Gastrocnemius medialis (tissue), 4 donors: ENCODE data around the gene HOXD10. TPM values are rescaled to one million over a fixed set of nuclear protein-coding genes. Genes with fewer than 3 reads are reported as not detected.

Experiments used
- ATAC-seq, 2 donors: fragments of 150-250 bp; one replicate each; pipeline ENCODE4 v1.9.1; 2016
- DNase-seq, 2 donors: peaks; one replicate each; pipeline ENCODE4 v3.0.0-alpha.2; 2019
- H3K27ac ChIP-seq, 4 donors: fragments of 200-600 bp; sonication (generic); 1 replicate in 1 of 4; 2 replicates in 3 of 4; pipeline ENCODE4 v1.5.1; 2016 to 2018; ENCODE audit warnings: mild to moderate bottlenecking in 2 of 4, moderate library complexity in 1 of 4
- H3K27me3 ChIP-seq, 3 donors: fragments of 200-600 bp; sonication (generic) in 2 of 3; 1 replicate in 1 of 3; 2 replicates in 2 of 3; pipeline versions ENCODE4 v1.5.1 to v1.6.0; 2016 to 2019; ENCODE audit warnings: mild to moderate bottlenecking in 1 of 3, moderate library complexity in 1 of 3
- H3K36me3 ChIP-seq, 2 donors: fragments of 200-600 bp; sonication (generic) in 1 of 2; one replicate each; pipeline ENCODE4 v1.5.1; 2017 to 2018
- H3K4me1 ChIP-seq, 2 donors: fragments of 200-600 bp; sonication (generic) in 1 of 2; one replicate each; pipeline ENCODE4 v1.5.1; 2016 to 2017; ENCODE audit warnings: mild to moderate bottlenecking in 2 of 2
- H3K4me3 ChIP-seq, 4 donors: fragments of 200-600 bp; sonication (generic) in 3 of 4; 1 replicate in 1 of 4; 2 replicates in 3 of 4; pipeline ENCODE4 v1.5.1; 2016 to 2019; ENCODE audit warnings: mild to moderate bottlenecking in 2 of 4
- H3K9me3 ChIP-seq, 3 donors: fragments of 200-600 bp; sonication (generic) in 2 of 3; 1 replicate in 1 of 3; 2 replicates in 2 of 3; pipeline ENCODE4 v1.5.1; 2016 to 2019
- CTCF ChIP-seq, 5 experiments: fragments of 450-650 bp in 3 of 5; fragments of 200-600 bp in 2 of 5; sonication (generic) in 2 of 5; IDR thresholded peaks in 4 of 5; conservative IDR thresholded peaks in 1 of 5; 1 replicate in 4 of 5; 2 replicates in 1 of 5; pipeline ENCODE4 v1.5.1; 2016 to 2019; ENCODE audit warnings: antibody characterized with exemption in 5 of 5, mild to moderate bottlenecking in 3 of 5, moderate library complexity in 3 of 5
- POLR2A ChIP-seq, 2 donors: fragments of 450-650 bp; IDR thresholded peaks; one replicate each; pipeline ENCODE4 v1.6.1; 2017; ENCODE audit warnings: antibody characterized with exemption in 2 of 2, mild to moderate bottlenecking in 2 of 2, moderate library complexity in 2 of 2
- in situ Hi-C, 4 donors: fragments of 200-750 bp; cut with MboI; loops; one replicate each; pipeline versions ENCODE4 v1.15.0 to v1.8.0; 2017; ENCODE audit warnings: low sequenced_read_pairs in 4 of 4
- intact Hi-C: fragments of 100-400 bp; cut with DNase I; formaldehyde crosslinking; loops from one replicate; pipeline ENCODE4 v1.15.1; 2023; ENCODE audit warnings: low total_unique reads
- total RNA-seq, 4 donors: library from RNA; depleted of rRNA; stranded (reverse); fragments of >200 nt; gene quantifications; one replicate each; pipeline versions ENCODE4 v1.1.0 to v1.2.3, GENCODE V29; 2016

Gene HOXD10
- total RNA-seq, 4 donors from 2014 or later, result 0.15 TPM; not detected in 3

- no peaks in the 10 kb centered on the region for H3K36me3 ChIP-seq
- H3K4me1 ChIP-seq, result peaks cover 8 to 20% of the 10 kb centered on the region in 2 donors
- no peak for ATAC-seq
- peak overlapping the region in 1 of 4 donors; percentile 28 for H3K4me3 ChIP-seq
- TF ChIP-seq POLR2A (IDR thresholded peaks at IDR 0.05) (no peak), CTCF (IDR thresholded peaks at IDR 0.05 in 4 of 5, conservative IDR thresholded peaks at IDR 0.05 in 1 of 5) (no peak)
- no peak overlapping the region for H3K27ac ChIP-seq
- DNase-seq, result no peak
- intact Hi-C loops (loop anchor here (5.0 kb wide), 1 partner anchor 227 kb away; no protein-coding TSS in a partner anchor), in situ Hi-C loops (loop anchor here in 2 of 4 donors (25.0 kb wide), 1 partner anchor 722 kb away; no protein-coding TSS in a partner anchor)
- no peaks in the 10 kb centered on the region for H3K9me3 ChIP-seq
- H3K27me3 ChIP-seq, result peaks cover 91 to 96% (median 95%) of the 10 kb centered on the region in 3 donors
Measured at GRCh38 chr2:176084611-176085119, 31.9 kb upstream of the HOXD10 start.

GRCh38 chr2:176085120-176085788 is 31.3 kb upstream of the HOXD10 start:
- no peak overlapping the region for H3K27ac ChIP-seq
- intact Hi-C loops (no loop called here), in situ Hi-C loops (loop anchor here in 2 of 4 donors (25.0 kb wide), 1 partner anchor 723 kb away; no protein-coding TSS in a partner anchor)
- no peaks in the 10 kb centered on the region for H3K9me3 ChIP-seq
- H3K4me3 ChIP-seq, result peak overlapping the region in 1 of 4 donors; percentile 28
- no peaks in the 10 kb centered on the region for H3K36me3 ChIP-seq
- peaks cover 7 to 19% of the 10 kb centered on the region in 2 donors for H3K4me1 ChIP-seq
- no peak for TF ChIP-seq POLR2A (IDR thresholded peaks at IDR 0.05)
- no peak for TF ChIP-seq CTCF (IDR thresholded peaks at IDR 0.05 in 4 of 5, conservative IDR thresholded peaks at IDR 0.05 in 1 of 5)
- ATAC-seq (no peak), DNase-seq (no peak)
- peaks cover 96 to 99% (median 98%) of the 10 kb centered on the region in 3 donors for H3K27me3 ChIP-seq

GRCh38 chr2:176085861-176086771 is 30.5 kb upstream of the HOXD10 start:
- Histone ChIP-seq H3K4me3 (peak overlapping the region in 3 of 4 donors; percentile 13 to 31 (median 28)), H3K36me3 (no peaks in the 10 kb centered on the region), H3K27ac (no peak overlapping the region), H3K4me1 (peaks cover 3 to 19% of the 10 kb centered on the region in 2 donors), H3K9me3 (no peaks in the 10 kb centered on the region), H3K27me3 (peaks cover 97 to 100% (median 97%) of the 10 kb centered on the region in 3 donors)
- TF ChIP-seq CTCF (IDR thresholded peaks at IDR 0.05 in 4 of 5, conservative IDR thresholded peaks at IDR 0.05 in 1 of 5) (peak in 4 of 5 experiments; percentile 29 to 54 (median 46)), POLR2A (IDR thresholded peaks at IDR 0.05) (no peak)
- DNase-seq (no peak), ATAC-seq (no peak)
- intact Hi-C loops, result loop anchor here (1.0 kb wide), 1 partner anchor 396 kb away; no protein-coding TSS in a partner anchor
- in situ Hi-C loops, result loop anchor here in 2 of 4 donors (25.0 kb wide), 1 partner anchor 724 kb away; no protein-coding TSS in a partner anchor

GRCh38 chr2:176087330-176088047 is 29.1 kb upstream of the HOXD10 start:
- peaks cover 97 to 98% (median 97%) of the 10 kb centered on the region in 3 donors for H3K27me3 ChIP-seq
- in situ Hi-C loops, result loop anchor here in 2 of 4 donors (25.0 kb wide), 1 partner anchor 725 kb away; no protein-coding TSS in a partner anchor
- H3K4me1 ChIP-seq, result peaks cover 3 to 19% of the 10 kb centered on the region in 2 donors
- ATAC-seq, result no peak
- no peak for DNase-seq
- H3K4me3 ChIP-seq, result no peak overlapping the region
- intact Hi-C loops, result no loop called here
- no peaks in the 10 kb centered on the region for H3K36me3 ChIP-seq
- H3K9me3 ChIP-seq, result no peaks in the 10 kb centered on the region
- no peak for TF ChIP-seq CTCF (IDR thresholded peaks at IDR 0.05 in 4 of 5, conservative IDR thresholded peaks at IDR 0.05 in 1 of 5)
- no peak overlapping the region for H3K27ac ChIP-seq
